ENCODE results near the gene ARID1B.

ARID1B gene

DNA sequence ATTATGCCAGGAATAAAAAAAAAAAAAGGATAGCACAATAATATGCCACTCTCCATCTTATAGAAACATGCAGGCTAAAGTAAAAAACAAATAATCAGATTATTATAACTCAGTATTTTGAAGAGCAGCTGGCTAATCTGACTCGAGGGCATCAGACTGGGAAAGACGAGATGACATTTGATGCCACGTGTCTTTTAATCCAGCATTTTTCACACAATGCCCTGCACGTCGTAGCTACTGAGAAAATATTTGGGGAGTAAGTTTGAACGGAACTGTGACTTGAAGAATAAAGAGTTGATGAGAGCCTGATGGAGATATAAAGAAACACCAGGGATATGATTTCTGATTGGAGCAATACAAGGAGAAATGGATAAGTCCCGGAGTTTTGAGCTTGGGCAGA lies 237.7 kb downstream of the ARID1B start:
- in situ Hi-C loops (cut with MboI; ENCODE audit: low sequenced_read_pairs) = no loop called here

DNA sequence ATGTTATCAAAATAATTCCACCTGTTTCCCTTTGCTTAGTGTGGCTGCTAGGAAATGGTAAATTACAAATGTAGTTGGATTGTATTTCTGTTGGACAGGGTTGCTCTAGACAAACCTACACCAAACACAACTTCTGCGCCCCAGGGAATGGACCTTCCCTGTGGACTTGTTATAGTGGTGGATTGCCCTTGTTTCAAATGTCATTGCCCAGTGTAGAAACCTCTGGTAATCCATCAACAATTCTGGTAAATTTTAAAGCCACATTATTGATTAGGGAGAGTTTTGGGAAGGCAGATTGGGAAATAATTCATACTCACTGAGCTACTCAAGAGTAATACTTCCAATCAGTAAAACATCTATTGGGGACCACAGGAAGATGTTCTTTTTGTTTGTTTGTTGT lies 239.8 kb downstream of the ARID1B start:
- in situ Hi-C loops (cut with MboI; ENCODE audit: low sequenced_read_pairs) = no loop called here

DNA sequence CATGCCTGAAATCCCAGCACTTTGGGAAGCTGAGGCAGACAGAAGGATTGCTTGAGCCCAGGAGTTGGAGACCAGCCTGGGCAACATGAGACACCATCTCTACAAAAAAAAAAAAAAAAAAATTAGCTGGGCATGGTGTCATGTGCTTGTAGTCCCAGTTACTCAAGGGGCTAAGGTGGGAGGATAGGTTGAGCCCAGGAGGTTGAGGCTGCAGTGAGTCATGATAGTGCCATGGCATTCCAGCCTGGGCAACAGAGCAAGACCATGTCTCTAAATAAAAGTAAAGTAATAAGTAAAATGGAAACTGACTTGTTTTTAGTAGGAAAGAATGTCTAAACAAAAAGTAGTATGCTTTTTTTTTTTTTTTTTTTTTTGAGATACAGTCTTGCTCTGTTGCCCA lies 240.7 kb downstream of the ARID1B start:
- in situ Hi-C loops (cut with MboI; ENCODE audit: low sequenced_read_pairs) = no loop called here

DNA sequence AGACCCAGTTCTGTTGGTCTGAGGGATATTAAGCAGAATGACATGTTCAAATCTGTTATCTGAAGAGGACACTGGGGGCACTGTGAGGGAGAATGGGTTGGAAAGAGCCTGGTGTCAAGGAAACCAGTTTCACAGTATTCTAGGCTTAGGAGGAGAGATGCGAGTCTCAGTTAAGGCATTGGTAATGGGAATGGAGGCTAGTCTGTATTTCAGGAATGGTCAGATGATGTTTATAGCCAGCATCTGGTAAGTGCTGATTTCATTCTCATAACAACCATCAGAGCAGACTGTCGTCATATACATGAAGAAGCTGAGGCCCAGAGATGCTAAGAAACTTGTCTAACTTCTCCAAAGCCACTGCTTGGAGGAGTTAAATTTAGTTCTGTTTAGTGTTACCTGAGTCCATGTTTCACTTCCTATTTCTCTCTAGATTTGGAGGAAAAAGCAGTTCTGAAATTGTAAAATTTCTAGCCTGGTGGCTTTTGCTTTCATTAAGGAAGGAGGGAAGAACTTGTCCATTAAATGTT lies 242.0 kb downstream of the ARID1B start:
- in situ Hi-C loops (cut with MboI; ENCODE audit: low sequenced_read_pairs) = no loop called here

DNA sequence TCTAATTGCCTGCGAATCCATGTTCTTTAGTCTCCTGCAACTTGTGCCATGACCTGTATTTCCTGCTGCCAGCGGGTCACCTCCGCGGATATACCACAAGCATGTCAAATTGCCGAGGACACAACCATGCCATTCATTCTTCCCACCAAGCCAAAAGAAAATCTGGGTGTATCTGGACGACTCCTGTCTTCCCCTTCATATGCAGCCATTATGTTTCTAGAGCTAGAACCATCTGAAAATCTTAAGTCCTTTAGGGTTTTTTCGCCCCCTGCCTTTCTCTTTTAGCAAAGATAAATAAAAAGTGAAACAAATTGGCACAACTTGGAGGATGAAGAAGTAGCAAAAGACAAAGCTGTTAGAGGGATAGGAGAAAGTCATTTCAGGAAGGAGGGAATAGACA lies 242.6 kb downstream of the ARID1B start:
- in situ Hi-C loops (cut with MboI; ENCODE audit: low sequenced_read_pairs) = no loop called here

DNA sequence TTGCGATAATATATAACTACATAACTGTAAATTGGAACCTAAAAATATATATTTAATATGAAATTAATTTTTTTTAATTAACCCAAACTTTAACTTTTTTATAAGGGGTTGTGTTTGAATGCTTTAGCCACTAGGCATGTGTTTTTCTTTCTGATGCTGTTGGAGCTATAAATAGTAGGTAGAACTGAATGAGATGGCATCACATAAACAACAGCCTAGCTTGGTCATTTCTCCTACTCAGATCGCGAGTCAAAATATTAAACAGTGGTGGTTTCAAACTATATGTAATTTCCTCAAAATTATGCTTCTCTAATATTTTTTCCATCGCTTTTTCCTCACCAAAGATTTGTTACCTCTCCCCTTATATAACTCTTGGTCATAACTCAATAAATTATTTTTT lies 243.2 kb downstream of the ARID1B start:
- in situ Hi-C loops (cut with MboI; ENCODE audit: low sequenced_read_pairs) = no loop called here

DNA sequence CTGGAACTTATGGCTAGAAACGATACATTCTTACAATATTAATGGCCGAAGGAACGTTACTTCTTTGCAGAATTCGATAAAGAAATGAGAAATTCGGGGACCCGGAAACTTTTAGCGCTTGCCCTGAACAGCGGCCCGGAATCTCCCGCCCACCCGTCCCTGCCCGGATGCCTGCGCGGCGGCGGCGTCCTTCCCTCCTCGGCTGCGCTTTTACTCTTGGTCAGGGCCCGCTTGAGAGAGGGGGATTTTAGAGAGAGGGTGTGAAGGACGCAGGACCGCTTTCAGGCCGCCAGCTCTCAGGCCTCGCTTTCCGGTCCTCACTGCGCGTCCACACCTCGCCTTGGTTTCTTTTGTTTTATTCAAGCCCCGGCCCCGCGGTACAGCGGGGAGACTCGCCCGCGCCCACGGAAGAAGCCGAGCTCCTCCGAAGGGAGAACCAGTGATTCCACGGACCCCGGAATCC lies 243.7 kb downstream of the ARID1B start:
- in situ Hi-C loops (cut with MboI; ENCODE audit: low sequenced_read_pairs) = no loop called here

DNA sequence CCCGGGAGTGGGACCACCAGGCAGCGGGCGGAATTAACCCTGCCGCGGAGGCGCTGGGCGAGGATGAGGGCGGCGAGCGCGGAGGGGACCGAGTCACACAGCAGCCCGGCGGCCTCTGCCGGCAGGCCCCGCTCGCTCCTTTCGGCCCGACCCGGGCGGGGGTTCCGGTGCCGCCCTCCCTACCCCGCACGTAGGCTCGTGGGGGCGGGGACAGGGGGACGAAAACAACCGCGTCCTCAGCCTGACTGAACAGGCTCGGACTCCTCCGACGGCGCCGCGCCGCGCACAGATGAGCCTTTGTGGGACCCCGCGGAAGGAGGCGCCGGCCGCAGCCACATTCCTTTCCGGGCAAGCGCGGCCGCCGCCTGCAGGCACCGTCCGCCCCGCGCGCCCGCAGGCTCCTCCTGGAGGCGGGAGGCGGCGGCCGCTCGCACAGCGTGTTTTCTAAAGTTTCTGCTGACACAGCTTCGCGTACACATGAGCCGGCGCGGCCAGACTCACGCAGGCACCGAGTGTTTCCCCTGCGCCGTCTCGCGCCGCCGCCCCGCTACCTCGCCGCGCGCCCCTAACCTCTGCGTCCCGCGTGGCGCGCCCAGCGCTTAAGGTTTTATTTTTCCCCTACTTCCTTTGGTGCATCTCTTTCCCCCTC lies 244.3 kb downstream of the ARID1B start:
- in situ Hi-C loops (cut with MboI; ENCODE audit: low sequenced_read_pairs) = no loop called here

DNA sequence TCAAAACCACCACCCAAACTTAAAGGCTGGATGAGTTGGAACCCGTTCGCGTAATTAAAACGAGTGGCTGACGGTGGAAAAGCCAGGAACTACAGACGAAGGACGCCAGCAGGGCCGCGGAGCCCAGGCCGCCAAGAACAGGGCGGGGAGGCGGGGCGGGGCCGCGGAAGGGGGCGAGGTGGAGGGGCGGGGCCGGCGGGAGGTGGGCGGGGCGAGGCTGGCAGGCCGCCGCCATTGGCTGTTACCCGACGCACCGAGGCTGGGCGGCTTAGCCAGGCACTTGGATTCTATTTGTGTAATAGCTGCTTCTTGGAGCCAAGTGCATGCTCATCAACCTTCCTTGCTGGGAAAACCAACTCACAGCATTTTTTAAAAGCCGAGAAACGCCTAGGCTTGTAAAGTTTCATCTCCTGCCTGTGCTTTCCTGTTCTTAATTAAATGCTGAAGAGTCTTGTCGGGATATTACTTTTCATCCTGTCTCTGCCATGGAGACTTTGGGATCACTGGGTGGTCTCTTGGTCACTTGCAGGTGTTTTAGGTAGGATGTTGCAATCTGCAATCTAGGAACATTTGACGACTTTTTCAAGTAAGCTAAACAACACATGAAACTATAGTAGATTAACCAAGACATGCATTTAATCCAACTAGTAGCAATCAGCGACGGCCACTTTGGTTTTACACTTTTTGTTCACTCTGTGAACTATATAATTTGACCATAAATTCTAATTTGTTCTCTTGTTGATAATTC lies 245.0 kb downstream of the ARID1B start:
- in situ Hi-C loops (cut with MboI; ENCODE audit: low sequenced_read_pairs) = no loop called here

DNA sequence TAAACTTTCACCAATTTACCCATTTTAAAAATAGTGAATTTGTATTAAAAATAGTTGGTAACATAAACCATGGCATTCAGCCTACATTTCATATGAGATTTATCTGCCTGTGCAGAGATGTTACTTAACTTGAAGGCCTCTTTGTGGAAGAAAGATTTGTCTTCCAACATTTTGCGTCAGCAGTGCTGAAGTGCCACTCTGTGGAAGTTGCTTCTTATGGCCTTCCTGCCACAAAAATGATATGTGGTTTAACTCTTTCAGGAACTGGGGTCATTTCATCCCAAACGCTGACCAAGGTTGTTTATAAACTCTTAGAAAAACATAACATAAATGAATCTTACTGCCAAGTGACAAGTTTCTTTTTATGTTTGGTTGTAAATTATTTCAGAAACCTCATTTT lies 246.8 kb downstream of the ARID1B start:
- in situ Hi-C loops (cut with MboI; ENCODE audit: low sequenced_read_pairs) = no loop called here

DNA sequence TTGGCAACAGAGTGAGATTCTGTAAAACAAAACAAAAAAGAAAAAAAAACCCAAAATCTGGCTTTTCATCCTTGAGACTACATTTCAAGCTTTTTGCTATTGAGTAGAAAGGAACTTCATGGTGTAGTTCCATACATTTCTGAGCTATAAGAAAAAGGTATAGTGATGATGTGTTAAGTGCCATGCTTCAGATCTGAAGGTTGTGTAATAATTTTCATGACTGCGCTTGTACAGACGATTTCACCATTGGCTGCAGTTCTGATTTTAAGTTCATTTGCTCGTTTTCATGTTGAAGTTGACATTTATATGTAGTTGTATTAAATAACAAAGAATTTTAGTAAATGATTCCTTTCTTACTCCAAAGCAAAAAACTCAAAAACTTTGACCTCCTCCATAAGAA lies 247.6 kb downstream of the ARID1B start:
- in situ Hi-C loops (cut with MboI; ENCODE audit: low sequenced_read_pairs) = no loop called here

DNA sequence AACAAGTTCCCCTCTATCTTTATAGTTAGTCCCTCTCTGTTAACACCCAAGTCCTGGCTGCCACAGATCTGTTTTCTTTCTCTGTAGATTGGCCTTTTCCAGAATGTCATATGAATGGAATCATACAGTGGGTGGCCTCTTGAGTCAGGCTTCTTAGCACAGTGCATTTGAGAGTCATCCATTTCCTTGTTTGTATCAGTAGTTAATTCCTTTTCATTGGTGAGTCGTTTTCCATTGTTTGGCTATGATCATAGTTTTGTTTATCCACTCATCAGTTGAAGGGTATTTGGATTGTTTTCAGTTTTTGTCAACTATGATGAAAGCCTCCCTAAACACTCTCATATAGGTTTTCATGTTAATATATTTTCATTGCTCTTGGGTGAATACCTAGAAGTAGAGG lies 248.3 kb downstream of the ARID1B start:
- in situ Hi-C loops (cut with MboI; ENCODE audit: low sequenced_read_pairs) = no loop called here

DNA sequence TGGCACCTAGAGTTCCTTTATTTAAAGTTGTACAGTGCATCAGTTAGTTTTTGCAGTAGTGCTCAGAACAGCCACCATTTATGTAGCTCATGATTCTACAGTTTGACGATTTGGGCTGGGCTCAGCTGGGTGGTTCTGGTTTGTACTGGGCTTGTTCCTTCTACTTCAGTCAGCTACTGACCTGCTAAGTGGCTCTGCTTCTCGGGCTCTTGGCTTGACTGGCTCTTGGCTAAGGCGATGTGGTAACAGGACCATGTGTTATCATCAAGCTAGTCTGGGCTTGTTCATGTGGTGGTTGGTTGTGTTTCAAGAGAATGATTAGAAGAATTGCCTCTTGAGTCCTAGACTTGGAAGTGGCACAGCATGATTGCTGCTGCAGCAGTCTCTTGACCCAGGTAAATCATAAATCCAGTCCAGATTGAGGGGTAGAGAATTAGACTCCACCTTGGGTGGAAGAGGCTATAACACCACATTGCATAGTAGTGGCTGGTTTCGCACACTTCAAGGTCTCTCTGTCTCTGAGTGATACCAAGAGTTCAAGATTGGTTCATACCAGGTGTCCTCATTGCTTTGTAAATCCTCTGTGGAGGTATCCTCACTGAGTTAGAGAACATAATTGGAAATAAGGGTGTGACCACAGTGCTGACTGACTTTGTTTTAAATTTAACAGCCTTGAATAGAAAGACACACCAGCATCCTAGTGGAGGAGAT lies 253.0 kb downstream of the ARID1B start:
- in situ Hi-C loops (cut with MboI; ENCODE audit: low sequenced_read_pairs) = no loop called here

DNA sequence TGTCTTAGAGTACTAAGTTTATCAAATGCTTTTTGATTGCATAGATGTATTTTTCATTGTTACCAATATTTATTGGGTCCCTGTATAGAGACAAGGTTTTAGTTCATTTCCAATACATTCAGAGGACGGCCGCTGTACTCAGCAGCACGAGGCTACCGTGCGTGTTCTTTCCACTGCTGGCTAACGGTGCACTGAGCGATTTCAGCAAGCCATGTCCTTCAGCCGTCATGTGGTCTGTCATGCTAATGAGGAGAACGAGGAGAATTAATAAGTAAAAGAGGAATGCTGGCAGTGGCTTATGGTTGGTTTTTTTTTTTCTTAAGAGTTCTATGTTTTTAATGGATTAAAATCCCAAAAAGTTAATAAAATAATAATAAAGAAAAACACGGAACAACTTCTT lies 253.6 kb downstream of the ARID1B start:
- in situ Hi-C loops (cut with MboI; ENCODE audit: low sequenced_read_pairs) = no loop called here

DNA sequence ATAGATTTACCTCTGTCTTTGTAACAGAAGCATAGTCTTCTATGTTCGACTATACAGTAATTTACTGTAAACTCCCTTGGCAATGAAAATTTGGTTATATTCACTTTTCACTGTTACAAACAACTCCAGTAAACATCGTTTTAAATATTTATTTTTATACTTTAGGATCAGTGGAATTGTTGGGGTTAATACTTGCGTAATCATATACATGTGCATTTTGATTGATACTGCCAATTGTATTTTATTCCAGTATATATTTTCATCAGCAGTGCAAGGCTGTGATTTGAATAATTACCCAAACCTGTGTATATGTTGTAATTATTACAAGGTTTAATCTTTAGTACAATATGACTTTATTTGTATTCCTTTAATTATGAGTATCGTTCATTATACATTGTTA lies 255.7 kb downstream of the ARID1B start:
- in situ Hi-C loops (cut with MboI; ENCODE audit: low sequenced_read_pairs) = no loop called here

DNA sequence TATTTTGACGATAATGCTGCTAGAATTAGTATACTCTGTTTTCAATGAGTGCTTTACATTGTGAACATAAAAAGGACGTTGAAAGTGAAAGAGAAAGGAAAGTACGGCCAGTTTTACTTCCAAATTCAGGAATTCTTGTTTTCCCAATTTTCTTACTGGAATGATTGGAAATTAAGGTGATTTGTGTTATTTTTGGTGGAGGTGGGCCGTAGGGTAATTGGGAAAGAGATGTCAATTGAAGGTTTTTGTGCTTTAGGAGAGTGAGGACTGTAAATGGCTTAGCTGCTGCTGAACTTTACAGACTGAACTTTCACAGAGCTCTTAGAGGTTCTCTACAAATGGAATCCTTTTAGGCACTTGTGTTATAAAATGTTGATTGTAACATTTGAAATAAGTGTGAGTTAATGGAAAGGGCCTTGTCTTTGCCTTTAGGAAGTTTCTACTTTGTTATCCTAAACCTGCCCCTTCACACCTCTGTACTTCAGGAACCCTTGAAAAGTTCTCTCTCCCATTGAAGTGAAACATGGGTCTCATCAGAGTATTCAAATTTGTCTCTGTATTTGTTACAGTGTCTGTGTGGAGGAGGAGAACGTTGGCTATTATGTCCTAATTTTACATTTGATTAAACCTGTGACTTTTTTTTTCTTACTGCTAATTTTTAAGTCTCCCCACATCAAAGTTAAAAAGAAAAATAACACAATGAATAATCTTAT lies 256.4 kb downstream of the ARID1B start:
- in situ Hi-C loops (cut with MboI; ENCODE audit: low sequenced_read_pairs) = no loop called here

DNA sequence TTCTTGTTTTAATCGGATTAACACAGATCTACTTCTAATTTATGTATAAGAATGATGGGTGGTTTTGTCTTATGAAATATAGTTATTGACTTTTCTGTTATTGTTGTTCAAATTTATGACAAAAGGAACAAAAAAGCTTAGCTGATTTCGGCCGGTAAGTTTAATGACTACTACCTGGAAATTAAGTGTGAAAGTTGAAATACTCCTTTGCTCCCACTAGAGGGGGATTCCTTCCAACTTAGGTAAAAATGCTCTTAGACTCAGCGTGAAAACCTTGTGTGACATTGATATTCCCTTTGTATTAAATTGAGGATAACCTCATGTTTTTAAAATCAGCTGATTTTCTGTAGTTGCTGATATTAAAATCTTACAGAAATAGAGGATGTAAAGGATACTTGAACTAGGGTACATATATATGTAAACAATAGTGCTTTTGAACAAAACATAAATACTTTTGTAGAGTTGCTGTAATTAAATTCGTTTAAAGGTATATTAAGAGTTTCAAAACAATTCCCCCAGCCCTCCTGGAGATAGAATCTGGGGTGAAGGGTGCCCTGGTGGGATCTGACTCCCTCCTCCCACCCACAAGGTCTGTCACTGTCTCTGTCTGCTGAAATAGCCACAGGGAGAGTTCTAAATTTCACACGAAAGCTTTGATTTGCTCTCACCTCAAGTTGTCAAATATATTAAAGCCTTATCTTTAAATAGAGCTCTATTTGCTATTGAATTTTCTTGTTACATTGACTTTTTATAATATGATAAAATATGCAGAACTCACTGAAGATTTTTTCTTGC lies 257.5 kb downstream of the ARID1B start:
- in situ Hi-C loops (cut with MboI; ENCODE audit: low sequenced_read_pairs) = no loop called here

DNA sequence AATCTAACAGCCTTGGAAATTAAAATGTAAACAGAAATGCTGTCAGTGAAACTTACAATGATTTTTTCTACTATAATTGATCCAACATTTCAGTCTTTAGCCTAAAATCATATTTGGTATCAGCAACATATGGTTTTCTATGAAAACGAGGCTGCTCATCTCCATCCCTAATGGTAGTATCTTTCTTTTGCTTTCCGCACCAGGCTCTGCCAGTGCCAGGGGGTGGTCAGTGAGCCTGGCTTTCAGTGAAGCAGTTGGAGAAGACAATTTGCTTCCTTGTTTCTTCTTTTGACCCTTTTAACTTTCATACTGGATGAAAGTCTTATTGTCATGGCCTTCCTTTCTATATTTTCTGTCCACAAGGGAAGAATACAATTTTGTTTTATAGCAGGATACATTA lies 258.4 kb downstream of the ARID1B start:
- in situ Hi-C loops (cut with MboI; ENCODE audit: low sequenced_read_pairs) = no loop called here

DNA sequence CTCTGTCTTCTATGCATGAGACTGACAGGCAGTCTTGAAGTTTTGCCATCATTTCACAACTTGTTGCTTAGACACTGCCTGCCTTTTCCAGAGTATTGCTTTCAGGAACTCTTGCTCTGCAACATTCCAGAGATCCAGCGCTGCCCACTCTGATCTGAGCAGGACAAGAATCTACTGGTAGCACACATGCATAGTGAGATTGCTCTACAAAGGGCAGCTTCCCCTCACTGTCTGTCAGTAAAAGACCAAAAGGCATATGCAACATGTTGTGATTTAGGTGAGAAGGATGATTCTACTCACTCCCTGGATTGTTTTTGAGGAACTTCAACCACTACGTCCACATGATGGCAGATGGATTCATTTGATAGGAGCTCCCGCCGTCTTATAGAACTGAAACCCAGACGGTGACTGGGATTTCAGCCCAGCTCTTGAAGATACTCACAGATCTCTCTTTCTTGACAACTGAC lies 259.1 kb downstream of the ARID1B start:
- in situ Hi-C loops (cut with MboI; ENCODE audit: low sequenced_read_pairs) = no loop called here

DNA sequence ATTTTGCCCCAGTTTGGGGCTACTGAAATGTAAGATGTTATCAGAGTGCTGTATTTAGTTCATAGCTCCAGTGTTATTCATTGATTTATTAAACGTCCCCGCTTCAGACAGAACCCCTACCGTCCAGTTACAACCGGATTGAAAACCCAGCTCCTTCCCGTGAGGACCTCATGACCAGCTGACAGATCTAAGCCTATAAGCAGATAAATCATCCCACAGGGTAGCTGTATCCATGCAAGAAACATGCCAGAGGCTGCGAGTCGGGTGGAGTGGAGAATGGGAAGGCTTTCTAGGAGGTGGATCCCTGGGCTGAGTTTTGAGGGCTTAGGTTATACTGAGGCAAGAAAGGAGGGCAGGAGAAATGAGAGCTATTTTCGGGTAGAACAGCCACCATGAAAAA lies 260.0 kb downstream of the ARID1B start:
- in situ Hi-C loops (cut with MboI; ENCODE audit: low sequenced_read_pairs) = no loop called here
